HG03060 (cell line): ENCODE measurements around the gene SLC8A3.

Experiments used
- ATAC-seq: cut with Tn5 transposase; IDR thresholded peaks from one replicate; pipeline ENCODE4 v1.9.1; 2021; ENCODE audit warnings: low read depth, moderate number of reproducible peaks; ENCODE audit not compliant: unreplicated experiment

SLC8A3 gene

DNA sequence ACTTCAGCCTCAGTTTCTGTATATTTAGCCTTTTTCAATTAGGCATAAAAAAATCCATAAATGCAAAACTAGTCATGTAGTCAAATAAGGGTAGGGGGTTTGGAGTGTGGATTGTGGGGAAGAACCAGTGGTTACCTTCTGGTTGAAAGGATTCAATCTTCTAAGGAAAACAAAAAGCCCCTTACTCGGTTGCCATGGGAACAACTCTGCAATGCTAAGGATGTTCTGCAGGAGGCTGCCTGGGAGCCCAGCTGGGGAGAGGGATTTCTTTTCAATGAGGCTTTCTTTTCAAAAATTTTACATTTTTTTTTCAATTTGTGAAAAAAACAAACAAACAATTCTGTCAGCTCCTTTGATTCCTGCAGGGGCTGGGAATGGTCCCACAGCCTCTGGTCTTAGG is 67.2 kb downstream of the SLC8A3 start:
- ATAC-seq = no peak

DNA sequence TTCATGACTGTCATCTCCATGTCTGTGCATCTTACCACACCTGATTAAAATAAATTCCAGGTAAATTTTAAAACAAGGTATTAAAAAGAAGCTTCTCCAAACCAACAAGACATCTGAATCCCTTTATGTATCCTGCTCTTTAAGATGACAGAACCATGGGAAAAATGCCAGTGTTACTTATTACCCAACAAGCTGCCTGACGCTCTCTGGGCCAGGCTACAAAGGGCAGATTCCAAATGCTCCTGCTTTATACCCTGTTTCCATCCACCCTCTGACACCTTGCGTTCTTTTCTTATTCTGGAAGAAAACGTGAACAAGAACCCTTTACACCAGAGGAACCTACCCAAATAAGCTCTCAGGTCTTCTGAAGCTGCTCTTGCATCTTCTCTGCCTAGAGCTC is 70.7 kb downstream of the SLC8A3 start:
- no peak for ATAC-seq

GRCh38 chr14:70116278-70116677 is 72.5 kb downstream of the SLC8A3 start:
- ATAC-seq = no peak

GRCh38 chr14:70114621-70115156 is 74.1 kb downstream of the SLC8A3 start:
- no peak for ATAC-seq

GRCh38 chr14:70113211-70113610 is 75.5 kb downstream of the SLC8A3 start:
- no peak for ATAC-seq

DNA sequence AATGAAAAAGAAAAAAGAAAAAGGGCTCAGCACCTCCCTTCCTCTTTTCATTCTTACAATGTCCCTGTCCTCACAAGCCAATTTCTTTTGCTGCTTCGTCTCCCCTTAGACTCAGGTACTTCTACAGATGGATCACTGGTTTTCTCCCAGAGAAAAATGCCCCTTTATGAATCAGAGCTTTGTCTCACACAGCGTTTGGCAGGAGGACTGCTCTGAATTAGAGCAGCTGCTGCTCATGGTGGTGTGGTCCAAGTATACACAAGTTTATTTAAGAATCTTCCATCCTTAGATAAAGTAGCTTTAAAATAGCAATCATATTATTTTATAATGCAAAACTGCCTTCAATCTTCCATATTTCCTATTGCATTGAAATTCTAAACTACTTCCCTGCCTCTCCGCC is 80.3 kb downstream of the SLC8A3 start:
- no peak for ATAC-seq

GRCh38 chr14:70107309-70107708 is 81.4 kb downstream of the SLC8A3 start:
- no peak for ATAC-seq

DNA sequence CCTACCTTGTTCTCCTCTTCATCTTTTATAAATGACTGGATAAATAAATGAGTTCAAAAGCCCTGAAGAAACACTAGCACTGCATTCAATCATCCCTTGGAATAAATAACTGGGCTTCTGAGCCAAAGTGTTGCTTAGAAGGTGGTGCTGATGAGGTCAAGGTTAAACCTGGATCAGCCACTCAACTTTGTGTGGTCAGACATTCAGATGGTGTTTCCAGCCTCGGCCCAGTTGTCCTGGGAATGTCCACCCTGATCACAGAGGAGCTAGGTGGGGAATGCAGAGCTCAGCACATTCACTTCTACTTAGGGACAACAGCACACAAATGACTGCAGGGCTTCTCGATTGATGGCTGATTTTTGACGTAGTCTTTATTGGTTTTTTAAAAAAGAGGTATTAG is 88.7 kb downstream of the SLC8A3 start:
- ATAC-seq = no peak

DNA sequence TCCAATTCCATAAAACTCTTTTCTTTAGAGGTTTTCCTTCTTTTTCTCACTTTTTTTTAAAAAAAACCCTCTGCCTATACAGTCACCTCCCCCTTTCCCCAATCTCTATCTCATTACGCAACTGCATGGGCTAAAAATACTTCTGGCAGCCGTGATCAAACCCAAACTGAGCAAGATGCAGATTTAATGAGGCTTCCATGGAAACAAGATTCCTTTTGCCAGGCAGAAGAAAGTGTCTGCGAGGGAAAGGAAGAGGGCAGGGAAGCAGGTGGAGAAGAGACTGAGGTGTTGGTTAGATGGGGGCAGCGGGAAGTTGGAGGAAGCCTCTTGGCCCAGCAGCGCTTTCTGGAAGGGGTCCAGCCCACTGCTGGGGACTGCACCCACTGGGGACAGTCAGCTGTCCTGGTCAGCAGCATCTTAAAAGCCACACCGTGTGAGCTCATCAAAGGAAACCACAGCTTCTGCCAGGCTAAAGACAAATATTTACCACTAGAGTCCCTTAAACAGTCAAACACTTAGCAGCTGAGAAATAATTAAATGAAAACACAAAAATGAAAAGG is 90.4 kb downstream of the SLC8A3 start:
- ATAC-seq = no peak

GRCh38 chr14:70097576-70098249 is 91.0 kb downstream of the SLC8A3 start:
- ATAC-seq = no peak

- no peak for ATAC-seq
These were observed 91.9 kb downstream of the SLC8A3 start for GRCh38 chr14:70096866-70097265.

- ATAC-seq = no peak
These were observed 94.1 kb downstream of the SLC8A3 start for GRCh38 chr14:70094631-70095030.

- ATAC-seq = no peak
These were observed 94.6 kb downstream of the SLC8A3 start for GRCh38 chr14:70094106-70094505.

- no peak for ATAC-seq
These were observed 95.6 kb downstream of the SLC8A3 start for GRCh38 chr14:70093156-70093555.

- no peak for ATAC-seq
These were observed 101.4 kb downstream of the SLC8A3 start for GRCh38 chr14:70087380-70087697.

DNA sequence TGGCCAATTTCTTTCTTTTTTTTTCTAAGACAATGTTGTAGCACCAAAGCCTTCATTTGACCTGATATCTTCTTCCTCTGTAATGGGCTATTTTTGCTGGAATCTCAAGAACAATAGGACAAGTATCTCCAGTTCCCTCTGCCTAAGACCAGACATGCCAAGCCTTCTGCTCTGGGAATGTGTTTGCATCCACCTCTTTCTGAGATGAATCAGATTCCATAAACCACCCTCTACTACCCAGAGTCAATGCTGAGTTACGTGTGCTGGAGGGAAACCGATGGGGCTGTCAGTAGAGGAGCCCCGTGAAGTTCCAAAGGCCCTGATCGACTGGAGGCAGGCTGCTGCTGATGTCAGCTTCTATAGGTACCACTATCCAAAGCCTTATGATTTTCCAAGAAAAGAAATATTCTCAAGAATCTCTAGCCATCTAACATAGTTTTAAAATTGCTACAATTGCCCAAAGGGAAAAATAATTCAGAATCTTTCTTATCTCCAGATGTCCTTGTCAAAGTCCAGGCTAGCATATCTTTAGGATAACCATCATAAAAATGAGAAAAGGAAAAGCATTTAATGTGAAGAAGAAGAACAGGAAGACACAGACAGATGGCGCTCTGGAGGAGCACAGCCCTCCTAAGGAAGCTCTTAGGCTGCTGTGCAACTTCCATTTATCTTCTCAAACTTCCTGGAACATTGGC is 101.9 kb downstream of the SLC8A3 start:
- no peak for ATAC-seq

DNA sequence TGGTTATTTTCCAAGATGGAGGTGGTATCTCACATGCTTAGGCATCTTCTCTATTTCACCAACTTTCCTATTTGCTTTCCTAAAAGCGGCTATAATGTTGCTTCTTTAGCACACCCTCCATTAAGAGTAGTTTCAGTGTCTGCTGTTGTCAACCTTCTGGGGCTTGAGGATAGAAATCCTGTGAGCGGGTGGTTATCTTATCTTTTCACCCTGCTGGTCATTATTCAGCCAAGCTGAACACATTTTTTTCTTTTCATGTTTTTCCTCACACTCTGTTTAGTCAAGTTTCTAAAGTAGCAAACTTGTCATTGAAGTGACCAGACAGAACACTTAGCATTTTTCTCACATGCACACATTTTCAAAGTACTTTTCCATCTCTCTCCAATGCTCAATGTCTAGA is 104.5 kb downstream of the SLC8A3 start:
- ATAC-seq = no peak

DNA sequence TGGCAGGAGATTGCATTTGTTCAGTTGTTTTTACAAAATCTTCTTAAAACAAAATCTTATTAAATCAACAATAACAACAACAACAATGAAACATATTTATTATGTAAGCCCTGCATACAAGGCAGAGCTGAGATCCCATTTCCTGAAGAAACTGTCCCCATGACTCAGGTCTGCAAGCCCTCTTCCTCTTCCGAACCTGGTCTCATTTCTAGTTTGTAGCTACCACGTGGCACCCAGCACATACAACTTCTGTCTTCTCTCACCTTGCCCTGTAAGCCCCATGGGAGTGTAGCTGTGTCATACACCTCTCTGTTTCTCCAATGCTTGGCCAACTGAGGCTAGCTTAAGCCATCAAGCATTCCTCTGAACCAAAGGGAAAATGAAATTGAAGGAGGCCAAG is 106.4 kb downstream of the SLC8A3 start:
- ATAC-seq = no peak

- ATAC-seq = no peak
These were observed 108.7 kb downstream of the SLC8A3 start for GRCh38 chr14:70080076-70080475.

DNA sequence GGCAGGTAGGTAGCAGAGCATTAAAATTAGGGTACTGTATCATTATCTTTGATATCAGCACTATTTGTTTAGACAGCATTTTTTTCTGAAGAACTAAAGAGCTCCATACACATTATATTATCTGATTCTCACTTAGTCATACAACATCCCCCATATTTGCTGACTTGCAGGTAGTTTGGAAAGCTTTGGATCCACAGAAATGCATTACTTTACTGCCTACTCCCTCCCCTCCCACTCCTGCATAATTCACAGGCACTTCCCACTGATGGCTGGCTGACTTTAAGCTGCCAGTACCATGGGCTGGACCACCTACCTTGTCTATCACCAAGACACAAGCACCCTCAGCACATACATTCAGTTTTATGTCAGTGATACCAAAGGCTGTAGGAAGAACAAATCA is 110.4 kb downstream of the SLC8A3 start:
- ATAC-seq = no peak

GRCh38 chr14:70077720-70078119 is 111.0 kb downstream of the SLC8A3 start:
- ATAC-seq = no peak

- no peak for ATAC-seq
These were observed 111.7 kb downstream of the SLC8A3 start for GRCh38 chr14:70077005-70077404.
